ENCODE data around the gene TFCP2L1. TPM values are rescaled to one million over a fixed set of nuclear protein-coding genes. Genes with fewer than 3 reads are reported as not detected.
"Not testable (repeated sequence)": the region's sequence is repeated elsewhere in the genome, so short reads cannot be mapped to it uniquely, and the experiment has no call there.

The TFCP2L1 gene
- polyA plus RNA-seq, 3 donors, result 0.03 to 0.24 TPM; not detected in 1

GRCh38 chr2:121272596-121272995 lies 12.4 kb downstream of the TFCP2L1 start:
- H3K27ac ChIP-seq (ENCODE audit: low read depth in 1 of 2, low read length in 2 of 2), result no peak overlapping the region
- H3K4me1 ChIP-seq (ENCODE audit: control insufficient read depth in 1 of 2, insufficient read depth in 2 of 2, low read length in 2 of 2), result no peaks in the 10 kb centered on the region
- no peak overlapping the region for H3K9ac ChIP-seq (ENCODE audit: insufficient read depth, low read length, poor library complexity, severe bottlenecking)
- no peak overlapping the region for H3K4me3 Mint-ChIP-seq
- H3K27ac Mint-ChIP-seq, result no peak overlapping the region
- no peak overlapping the region for H2AFZ ChIP-seq (ENCODE audit: insufficient read depth, low read depth, low read length, poor library complexity, severe bottlenecking)
- no peaks in the 10 kb centered on the region for H4K20me1 ChIP-seq (ENCODE audit: insufficient read depth, low read length)
- DNase-seq, result no peak
- H3K27me3 Mint-ChIP-seq (ENCODE audit: low read depth in 3 of 3), result peaks cover 5 to 14% (median 7%) of the 10 kb centered on the region in 3 donors
- H3K36me3 ChIP-seq (replicated peaks in 1 of 2; ENCODE audit: control insufficient read depth in 1 of 2, insufficient read depth in 2 of 2, low read length in 2 of 2), result no peaks in the 10 kb centered on the region
- H3K36me3 Mint-ChIP-seq, result no peaks in the 10 kb centered on the region
- intact Hi-C loops (cut with micrococcal nuclease), result no loop called here
- no peak overlapping the region for H3K4me2 ChIP-seq (replicated peaks; ENCODE audit: extremely low read depth, low read length, poor library complexity, severe bottlenecking)
- H3K9me3 Mint-ChIP-seq, result no peaks in the 10 kb centered on the region
- TF ChIP-seq CTCF (IDR thresholded peaks at IDR 0.05), result no peak
- H3K9me3 ChIP-seq (replicated peaks in 1 of 2; ENCODE audit: control insufficient read depth in 1 of 2, insufficient read depth in 1 of 2, low read length in 2 of 2), result no peaks in the 10 kb centered on the region
- WGBS (ENCODE audit: insufficient coverage), result no CpG with 5 or more reads among the region's 3 CpGs
- peaks cover 0 to 3% of the 10 kb centered on the region in 2 donors for H3K27me3 ChIP-seq (ENCODE audit: control insufficient read depth in 2 of 2, insufficient read depth in 2 of 2, low read length in 2 of 2)
- no peak overlapping the region for H3K4me3 ChIP-seq (replicated peaks in 1 of 3; ENCODE audit: low read depth in 2 of 3, low read length in 3 of 3)
- H3K4me1 Mint-ChIP-seq, result peaks cover 5% of the 10 kb centered on the region
- no peaks in the 10 kb centered on the region for H3K79me2 ChIP-seq (ENCODE audit: insufficient read depth, low read length)

DNA sequence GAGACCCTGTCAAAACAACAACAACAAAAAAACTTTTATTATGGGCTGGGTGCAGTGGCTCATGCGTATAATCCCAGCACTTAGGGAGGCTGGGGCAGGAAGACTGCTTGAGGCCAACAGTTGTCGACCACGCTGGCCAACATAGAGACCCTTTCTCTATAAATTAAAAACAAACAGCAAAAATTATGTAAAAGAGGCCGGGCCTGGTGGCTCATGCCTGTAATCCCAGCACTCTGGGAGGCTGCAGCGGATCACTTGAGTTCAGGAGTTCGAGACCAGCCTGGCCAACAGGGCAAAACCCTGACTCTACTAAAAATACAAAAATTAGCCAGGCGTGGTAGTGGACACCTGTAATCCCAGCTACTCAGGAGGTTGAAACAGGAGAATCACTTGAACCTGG lies 15.6 kb downstream of the TFCP2L1 start:
- H3K4me1 Mint-ChIP-seq; H3K79me2 ChIP-seq (ENCODE audit: insufficient read depth, low read length); intact Hi-C loops (cut with micrococcal nuclease); H3K9ac ChIP-seq (ENCODE audit: insufficient read depth, low read length, poor library complexity, severe bottlenecking); H3K9me3 ChIP-seq (replicated peaks in 1 of 2; ENCODE audit: control insufficient read depth in 1 of 2, insufficient read depth in 1 of 2, low read length in 2 of 2); H3K4me3 Mint-ChIP-seq; H3K9me3 Mint-ChIP-seq; H3K27ac Mint-ChIP-seq; H4K20me1 ChIP-seq (ENCODE audit: insufficient read depth, low read length); H3K4me2 ChIP-seq (replicated peaks; ENCODE audit: extremely low read depth, low read length, poor library complexity, severe bottlenecking); H3K27me3 ChIP-seq (ENCODE audit: control insufficient read depth in 2 of 2, insufficient read depth in 2 of 2, low read length in 2 of 2); H3K4me1 ChIP-seq (ENCODE audit: control insufficient read depth in 1 of 2, insufficient read depth in 2 of 2, low read length in 2 of 2); H3K4me3 ChIP-seq (replicated peaks in 1 of 3; ENCODE audit: low read depth in 2 of 3, low read length in 3 of 3); H2AFZ ChIP-seq (ENCODE audit: insufficient read depth, low read depth, low read length, poor library complexity, severe bottlenecking); H3K36me3 Mint-ChIP-seq; H3K27ac ChIP-seq (ENCODE audit: low read depth in 1 of 2, low read length in 2 of 2); DNase-seq; H3K36me3 ChIP-seq (replicated peaks in 1 of 2; ENCODE audit: control insufficient read depth in 1 of 2, insufficient read depth in 2 of 2, low read length in 2 of 2); H3K27me3 Mint-ChIP-seq (ENCODE audit: low read depth in 3 of 3): not testable (repeated sequence)
- WGBS (ENCODE audit: insufficient coverage), result 100% methylated on average over 2 of the region's 7 CpGs

All from CD14-positive monocyte (primary cell).